GM18520 (cell line): ENCODE measurements around the gene PLXNA2.

Experiments used
- ATAC-seq: cut with Tn5 transposase; IDR thresholded peaks from one replicate; pipeline ENCODE4 v1.9.1; 2021; ENCODE audit not compliant: unreplicated experiment

Gene PLXNA2

GRCh38 chr1:207985996-207986395, 258.2 kb downstream of the PLXNA2 start:
- ATAC-seq, result no peak

DNA sequence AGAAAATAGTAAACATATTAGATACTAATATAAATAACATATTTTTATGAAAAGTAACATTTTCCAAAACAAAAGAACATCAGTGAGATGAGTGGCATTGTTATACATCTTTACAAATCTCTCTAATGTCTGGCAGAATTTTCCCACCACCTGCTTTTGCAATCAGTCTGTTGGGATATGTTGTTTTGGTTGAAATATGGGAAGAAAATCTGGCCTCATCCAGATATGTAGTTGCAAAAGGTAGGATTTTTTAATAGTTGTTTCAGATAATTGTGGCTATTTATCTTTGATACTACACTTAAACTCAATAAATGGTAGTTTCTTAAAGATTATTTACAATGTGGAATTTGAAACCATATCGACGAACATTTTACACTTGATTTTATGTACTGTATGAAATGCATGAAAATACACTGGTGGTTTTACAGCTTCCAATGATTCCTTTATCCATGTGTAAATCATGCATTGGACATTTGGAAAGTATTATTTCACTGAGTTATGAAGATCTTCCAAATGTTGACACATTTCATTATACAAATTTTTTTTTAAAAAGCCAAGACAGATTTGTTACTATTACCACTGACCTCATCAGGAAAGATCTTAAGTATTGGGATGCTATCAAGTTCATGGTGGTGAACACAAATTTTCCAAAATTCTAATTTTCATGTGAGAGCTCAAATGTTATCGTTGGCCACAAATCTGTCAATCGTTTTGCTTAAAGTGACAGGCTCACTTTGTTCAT, 259.2 kb downstream of the PLXNA2 start:
- no peak for ATAC-seq

DNA sequence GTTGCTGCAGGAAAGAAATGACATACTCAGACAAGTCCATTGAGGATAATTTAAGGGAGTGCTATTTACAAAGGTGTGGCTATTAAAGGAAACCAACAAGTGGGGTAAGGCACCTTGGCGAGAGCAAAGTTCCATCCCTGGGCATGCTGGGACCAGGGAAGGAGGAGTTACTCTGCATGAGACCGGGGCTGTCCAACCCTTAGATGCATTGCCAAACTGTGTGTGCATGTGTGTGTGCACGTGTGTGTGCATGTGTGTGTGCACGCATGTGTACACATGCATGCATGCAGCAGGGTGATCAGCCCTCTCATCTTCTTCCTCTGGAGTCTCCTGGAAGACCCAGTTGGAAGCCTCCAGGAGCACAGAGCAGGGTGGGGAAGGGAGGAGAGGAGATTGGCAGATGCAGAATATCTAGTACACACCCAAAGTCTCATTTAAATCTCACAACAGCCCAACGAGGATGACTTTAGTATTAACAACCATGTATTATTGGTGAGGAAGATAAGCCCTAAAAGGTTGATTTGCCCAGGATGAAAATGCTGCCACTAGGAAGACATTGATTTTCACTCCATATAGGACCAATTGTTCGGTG, 261.0 kb downstream of the PLXNA2 start:
- no peak for ATAC-seq

DNA sequence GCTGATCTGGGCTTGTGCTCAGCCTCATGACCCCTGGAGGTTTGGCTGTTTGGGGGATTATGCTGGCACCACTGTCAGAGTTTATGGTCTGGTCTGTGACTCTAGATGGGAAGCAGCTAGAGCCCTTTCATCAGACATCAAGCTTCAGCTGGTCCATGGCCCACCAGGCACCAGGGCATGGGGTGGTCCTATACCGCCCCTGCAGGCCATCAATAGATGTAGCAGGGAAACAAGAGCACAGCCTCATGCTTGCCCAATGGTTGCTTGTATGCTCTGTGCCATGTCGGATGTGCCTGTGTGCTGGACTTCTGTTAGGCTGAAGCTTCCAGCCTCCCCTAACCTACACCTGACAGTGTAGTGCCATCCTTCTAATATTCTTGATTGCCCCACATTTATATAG, 262.2 kb downstream of the PLXNA2 start:
- ATAC-seq, result no peak

DNA sequence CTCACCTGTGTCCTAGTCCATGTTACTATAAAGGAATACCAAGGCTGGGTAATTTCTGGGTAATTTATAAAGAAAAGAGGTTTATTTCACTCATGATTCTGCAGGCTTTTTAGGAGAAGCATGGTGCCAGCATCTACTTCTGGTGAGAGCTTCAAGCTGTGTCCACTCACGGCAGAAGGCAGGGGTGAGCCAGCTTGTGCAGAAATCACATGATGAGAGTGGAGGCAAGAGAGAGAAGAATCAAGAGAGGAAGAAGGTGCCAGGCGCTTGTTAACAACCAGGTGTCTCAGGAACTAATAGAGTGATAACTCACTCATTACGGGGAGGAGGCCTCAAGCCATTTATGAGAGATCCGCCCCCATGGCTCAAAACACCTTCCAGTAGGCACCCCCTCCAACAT, 265.7 kb downstream of the PLXNA2 start:
- ATAC-seq, result no peak

DNA sequence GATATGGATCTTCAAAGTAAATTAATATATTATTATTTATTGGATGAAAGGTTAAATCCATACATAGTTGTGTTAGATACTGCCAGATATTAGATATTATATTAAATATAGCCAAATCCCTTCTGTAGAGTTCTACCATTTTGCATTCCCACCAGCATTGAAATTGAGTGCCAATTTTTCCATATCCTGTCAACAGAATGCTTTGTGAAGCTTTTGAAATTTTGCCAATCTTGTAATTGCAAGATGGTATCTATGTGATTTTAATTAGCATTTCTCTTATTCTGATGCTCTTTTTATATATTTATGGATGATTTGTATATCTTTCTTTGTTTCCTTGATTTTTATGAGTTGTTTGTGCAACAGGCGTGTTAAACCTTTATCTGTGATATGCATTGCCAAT, 266.3 kb downstream of the PLXNA2 start:
- ATAC-seq, result no peak

- ATAC-seq, result no peak
These were observed 270.2 kb downstream of the PLXNA2 start for GRCh38 chr1:207973898-207974568.

DNA sequence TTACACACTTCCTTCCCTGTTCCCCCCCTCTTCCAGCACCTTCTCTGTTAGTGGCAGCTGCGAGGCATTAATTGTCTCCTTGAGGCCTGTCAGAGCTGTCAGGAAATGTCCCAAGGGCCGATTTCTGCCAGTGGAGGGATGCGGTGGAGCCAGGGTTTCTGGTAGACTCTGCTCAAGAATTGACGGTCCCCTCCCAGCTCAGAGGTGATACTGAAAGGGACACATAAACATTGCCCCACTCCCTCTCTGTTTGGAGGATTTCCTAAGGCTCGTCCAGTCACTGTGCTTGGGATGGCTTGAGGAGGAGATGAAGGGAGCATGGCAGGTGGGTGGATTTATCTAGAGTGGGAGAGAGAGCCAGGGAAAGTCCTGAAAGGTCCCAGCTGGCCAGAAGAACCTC, 271.8 kb downstream of the PLXNA2 start:
- no peak for ATAC-seq
